NCI-H226 (cell line): Measurements from ENCODE around the gene MLF1.

Source experiments
- DNase-seq: peaks from one replicate; pipeline ENCODE4 v3.0.0-alpha.2; 2015

MLF1 gene

DNA sequence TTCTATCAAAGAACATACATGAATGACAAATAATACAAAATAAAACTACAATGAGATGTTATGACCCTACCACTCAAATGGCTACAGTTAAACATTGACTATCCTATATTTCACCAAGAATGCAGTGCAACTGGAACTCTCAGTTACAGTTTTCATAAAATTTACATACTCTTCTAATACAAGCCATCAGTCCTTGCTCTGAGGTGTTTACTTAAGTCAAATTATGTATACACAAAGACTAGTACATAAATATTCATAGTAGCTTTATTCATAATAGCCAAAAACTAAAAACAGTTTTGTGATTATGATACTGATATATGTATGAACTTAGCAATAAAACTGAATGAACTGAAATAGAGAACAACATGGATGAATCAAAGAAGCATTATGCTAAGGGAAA is 19.2 kb downstream of the MLF1 start:
- no peak for DNase-seq

DNA sequence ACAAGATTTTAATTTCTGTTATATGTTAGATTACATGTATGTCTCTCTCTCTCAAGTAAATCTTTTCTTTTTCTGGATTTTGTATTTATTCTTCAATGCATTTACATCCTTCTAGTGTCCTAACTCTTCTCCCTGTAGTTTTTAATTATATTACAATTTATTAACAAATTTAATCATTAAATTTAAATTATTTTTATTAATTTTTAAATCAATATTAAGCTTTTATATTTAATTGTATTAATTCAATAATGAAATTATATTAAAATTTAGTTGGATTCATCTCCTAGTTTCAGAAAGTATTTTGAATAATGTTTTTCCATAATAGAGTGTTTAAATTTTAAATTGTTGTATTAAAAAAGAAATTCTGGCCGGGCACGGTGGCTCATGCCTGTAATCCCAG is 29.8 kb downstream of the MLF1 start:
- DNase-seq, result no peak

DNA sequence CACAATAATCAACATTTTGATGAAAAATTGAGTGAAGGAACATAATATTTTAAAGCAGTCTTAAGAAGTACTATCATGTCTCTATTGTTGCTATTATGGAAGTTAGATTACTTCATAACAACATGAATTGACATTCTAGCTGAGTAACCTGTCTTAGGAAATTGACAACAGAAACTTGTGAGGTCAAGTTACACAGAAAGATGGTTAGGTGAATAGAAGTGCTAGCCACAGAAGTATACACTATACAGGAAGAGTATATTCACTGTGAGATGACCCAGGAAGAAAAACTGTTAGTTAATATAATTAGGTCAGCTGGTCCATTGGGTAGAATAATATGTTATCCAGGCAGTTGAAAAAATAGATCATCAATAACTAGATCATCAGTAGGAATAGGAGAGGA is 31.2 kb downstream of the MLF1 start:
- no peak for DNase-seq

DNA sequence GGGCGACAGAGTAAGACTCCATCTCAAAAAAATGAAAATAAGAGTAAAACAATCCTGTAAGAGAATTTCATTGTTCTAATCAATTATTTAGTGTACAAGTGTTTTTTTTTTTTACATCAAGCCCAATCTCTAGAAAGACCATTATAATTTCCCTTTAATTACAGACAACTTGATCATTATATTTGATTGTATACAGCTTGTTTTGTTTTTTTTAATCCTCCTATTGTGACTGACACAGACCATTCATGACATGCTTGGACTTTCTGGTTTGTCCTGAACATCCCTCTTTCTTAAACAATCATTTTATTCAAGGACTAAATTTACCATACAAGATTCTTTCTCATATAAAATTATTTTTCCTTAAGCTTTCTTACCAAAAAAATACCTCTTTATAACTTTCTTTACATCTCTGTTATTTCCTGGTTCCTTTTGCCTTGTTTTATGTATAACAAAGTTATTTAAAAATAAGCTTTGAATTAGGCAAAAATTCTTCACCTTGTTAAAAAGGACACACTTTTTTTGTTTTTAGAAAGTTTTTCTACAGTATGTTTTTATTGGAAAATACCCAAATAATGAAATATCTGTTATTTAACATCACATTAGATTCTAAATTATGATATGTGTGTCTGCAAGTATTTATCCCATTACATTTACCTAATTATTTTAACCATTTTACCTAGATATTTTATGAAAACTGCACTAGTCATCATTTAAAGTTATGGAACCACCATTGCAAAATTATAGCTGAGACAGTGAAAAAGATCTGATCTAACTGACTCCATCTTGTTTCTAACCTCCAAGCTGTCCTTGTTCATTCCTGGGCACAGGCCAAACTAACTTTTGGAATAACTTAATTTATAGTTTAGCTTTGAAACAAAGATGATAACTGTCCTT is 47.2 kb downstream of the MLF1 start:
- no peak for DNase-seq

DNA sequence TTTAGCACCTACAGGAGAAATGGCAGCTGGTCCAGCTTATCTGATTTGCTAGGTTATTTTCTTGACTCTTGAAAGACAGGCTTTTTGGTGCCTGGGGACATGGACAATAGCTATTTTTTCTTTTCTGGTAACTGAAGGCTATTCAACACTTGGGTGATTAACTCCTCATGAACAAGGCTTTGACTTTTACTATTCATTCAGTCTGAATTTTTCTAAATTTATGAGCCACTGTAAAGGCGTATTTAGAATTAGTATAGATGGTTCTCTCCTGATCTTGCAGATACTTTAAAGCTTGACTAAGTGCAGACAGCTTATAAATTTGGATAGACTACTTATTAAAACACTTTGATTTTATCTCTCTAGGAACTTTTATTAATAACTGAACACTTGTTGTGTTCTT is 54.9 kb downstream of the MLF1 start:
- DNase-seq, result no peak

DNA sequence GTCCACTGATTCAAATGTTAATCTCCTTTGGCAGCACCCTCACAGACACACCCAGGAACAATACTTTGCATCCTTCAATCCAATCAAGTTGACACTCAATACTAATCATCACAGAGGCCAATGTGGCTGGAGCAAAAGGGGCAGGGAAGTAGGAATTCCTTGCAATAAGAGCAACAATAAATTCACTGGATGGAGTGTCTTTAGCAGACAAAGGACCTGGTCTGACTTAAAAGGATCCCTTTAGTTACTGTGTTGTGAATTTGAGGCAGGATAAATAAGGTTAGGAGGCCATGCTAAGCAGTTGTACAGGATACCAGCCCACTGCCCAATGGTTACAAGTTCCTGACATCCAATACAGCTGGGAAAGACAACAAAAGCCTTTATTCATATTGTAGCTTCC is 61.0 kb downstream of the MLF1 start:
- DNase-seq, result no peak

DNA sequence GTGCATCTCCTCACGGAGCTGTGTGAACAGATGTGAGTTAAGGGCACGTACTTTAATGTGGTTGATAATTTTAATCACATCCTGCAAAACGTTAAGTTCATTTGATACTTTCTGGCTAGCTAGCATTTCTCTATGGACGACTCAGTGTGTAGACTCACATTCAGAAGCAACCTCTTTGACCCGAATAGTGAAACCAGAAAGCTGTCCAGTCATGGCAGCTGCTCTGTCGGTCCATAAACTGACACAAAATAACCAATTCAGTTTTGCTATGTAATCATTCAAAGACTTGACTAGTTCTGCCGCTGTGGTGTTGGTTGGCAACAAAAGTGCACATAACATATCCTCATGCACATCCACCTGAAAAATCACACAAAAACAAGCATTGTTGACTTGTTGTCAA is 69.7 kb downstream of the MLF1 start:
- DNase-seq, result no peak

DNA sequence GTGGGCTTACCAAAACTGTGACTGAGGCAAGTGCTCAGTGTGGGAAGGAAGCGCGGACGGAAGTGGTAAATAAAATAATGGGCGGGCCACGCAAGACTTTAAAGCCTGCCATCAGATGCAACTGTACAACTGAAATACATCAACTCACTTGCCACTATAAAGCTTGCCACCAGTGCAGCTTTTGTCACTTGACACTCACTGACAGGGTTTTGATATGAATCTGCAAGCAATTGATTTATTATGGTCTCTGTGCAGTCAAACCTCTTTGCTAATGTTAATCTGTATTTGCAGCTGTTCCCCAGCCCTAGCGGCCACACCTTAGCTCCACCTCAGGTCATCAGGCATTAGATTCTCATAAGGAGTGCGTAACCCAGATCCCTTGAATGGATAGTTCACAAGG is 71.0 kb downstream of the MLF1 start:
- no peak for DNase-seq

DNA sequence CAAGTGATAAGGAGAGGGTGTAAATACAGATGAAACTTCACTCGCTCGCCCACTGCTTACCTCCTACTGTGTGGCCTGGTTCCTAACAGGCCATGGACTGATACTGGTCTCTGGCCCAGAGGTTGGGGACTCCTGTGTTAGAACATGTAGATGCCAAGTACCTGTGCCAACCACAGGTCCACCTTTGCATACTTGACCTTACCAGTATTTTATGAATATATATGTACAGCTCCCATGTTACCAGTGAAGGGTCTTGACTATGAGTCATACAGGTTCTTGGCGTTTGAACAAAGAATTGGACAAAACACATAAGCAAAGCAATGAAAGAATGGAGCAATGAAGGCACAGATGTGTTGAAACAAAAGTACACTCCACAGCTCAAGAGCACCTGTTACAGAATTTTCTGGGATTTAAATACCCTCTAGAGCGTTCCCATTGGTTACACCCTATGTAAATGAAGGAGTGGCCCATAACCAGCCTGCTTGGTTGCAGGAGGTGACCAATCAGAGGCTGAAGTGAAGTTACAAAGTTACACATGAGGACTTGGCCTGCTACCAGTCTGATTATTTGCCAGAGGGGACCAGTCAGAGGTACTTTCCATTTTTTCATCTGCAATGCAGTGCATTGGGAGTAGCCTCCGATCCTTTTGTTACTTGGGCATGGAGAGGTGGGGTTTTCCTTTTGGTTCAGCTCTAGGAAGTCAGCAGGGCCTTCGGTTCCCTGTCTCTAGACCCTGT is 71.6 kb downstream of the MLF1 start:
- DNase-seq, result no peak

DNA sequence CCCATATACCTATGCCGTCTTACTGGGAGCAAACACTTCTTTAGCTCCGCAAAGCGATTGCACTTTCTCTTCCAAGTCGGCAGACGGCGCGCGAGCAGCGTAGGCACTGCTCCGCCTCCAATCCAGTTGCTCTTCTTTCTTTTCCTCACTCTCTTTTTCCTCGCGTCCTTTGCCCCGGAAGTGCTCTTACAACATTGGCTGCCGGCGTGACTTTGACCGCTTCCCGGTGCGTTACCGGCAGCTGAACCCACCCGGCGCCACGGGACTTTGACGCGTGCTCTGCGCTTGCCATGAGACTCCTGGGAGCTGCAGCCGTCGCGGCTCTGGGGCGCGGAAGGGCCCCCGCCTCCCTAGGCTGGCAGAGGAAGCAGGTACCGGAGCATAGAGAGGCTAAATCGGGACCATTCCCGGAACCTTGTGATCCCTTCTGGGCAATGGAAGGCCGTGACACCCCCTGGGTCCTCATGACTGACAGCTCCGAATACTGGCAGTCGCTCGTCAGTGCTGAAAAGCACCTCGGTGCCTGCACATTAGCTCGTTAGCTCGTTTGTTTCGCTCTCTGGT is 73.4 kb downstream of the MLF1 start, which contains the start of gene GFM1:
Gene GFM1, plus strand, starts transcription at position 183 of the 564 bp plus-strand sequence. Its CDS starts 108 bp downstream, at position 291.
- peak; percentile 94 for DNase-seq

DNA sequence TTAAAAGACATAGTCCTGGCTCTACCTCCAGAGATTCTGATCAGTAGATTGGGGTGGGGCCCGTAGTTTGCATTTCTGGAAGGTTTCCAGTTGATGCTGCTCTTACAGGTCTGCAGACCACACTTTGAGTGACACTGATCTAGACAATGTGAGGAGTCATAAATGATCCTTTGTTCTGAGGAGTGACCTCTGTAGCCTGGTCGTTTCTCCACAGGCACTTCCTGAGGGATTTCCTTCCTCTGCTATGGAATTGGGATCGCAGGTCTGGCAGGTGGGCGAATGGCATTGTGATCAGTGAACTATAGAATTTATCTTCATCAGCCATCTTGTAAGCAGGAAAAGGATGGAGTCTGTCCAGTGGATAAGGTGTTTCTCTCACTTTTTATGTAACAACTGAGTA is 78.8 kb downstream of the MLF1 start:
- DNase-seq, result no peak

DNA sequence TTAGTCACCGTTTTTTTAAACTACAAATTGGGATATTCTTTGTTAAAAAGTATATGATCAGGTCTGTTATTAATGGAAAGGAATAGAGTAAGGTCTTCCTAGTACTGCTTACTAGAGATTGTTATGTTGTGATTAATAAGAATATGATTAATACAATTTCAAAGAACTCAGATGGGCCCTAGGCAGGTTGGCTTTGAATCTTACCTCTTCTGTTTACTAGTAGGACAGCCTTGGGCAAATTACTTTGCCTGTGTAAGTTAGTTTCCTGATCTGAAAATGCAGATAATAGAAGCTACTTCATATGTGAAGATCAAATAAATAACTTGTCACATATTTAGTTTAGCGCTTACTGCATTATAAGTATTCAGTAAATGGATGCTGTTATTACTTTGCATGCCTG is 80.2 kb downstream of the MLF1 start:
- DNase-seq, result no peak

DNA sequence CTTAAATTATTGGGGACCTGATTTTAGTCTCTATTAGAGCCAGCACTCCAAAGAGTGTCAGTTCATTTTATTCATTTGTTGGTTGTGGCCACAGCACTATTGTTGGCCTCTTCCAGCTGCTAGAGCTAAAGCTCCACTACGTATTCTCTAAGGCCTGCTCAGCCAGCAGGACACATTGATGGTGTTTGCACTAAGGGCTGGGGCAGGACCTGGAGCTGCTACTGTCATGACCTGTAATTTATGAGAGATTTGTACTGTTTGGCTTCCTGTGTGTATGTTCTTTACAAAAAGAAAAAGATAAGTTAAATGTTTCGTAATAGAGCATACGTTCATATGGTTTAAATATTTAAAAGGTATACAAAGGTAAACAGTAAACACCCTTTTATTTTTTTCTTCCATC is 81.5 kb downstream of the MLF1 start:
- DNase-seq, result no peak
